CD14-positive monocyte (primary cell): ENCODE results near the gene ITGA5. TPM values are rescaled to one million over a fixed set of nuclear protein-coding genes. Genes with fewer than 3 reads are reported as not detected.

Experiments used
- DNase-seq, 3 donors: peaks; one replicate each; pipeline ENCODE4 v3.0.0-alpha.2; 2011 to 2022
- H2AFZ ChIP-seq: 2 replicates; pipeline ENCODE4 v1.6.0; 2012; ENCODE audit warnings: mild to moderate bottlenecking, low read depth, low read length, inconsistent platforms; ENCODE audit not compliant: insufficient read depth, poor library complexity, severe bottlenecking
- H3K27ac ChIP-seq, 2 donors: 1 replicate in 1 of 2; 2 replicates in 1 of 2; pipeline ENCODE4 v1.5.1; 2012 to 2013; ENCODE audit warnings: low read length in 2 of 2, control low read depth in 1 of 2, inconsistent platforms in 1 of 2, low read depth in 1 of 2, mild to moderate bottlenecking in 1 of 2
- H3K27me3 ChIP-seq, 2 donors: one replicate each; pipeline versions ENCODE4 v1.6.0 to v1.6.1; 2011 to 2013; ENCODE audit warnings: low read length in 2 of 2; ENCODE audit not compliant: control insufficient read depth in 2 of 2, insufficient read depth in 2 of 2
- H3K36me3 ChIP-seq, 2 donors: replicated peaks in 1 of 2; 1 replicate in 1 of 2; 2 replicates in 1 of 2; pipeline versions ENCODE4 v1.5.1 to v1.6.1; 2012 to 2013; ENCODE audit warnings: low read length in 2 of 2, control low read depth in 1 of 2, inconsistent platforms in 1 of 2, mild to moderate bottlenecking in 1 of 2; ENCODE audit not compliant: insufficient read depth in 2 of 2, control insufficient read depth in 1 of 2
- H3K4me1 ChIP-seq, 2 donors: 1 replicate in 1 of 2; 2 replicates in 1 of 2; pipeline versions ENCODE4 v1.5.1 to v1.6.1; 2012 to 2013; ENCODE audit warnings: low read length in 2 of 2, control low read depth in 1 of 2, inconsistent platforms in 1 of 2, mild to moderate bottlenecking in 1 of 2, moderate library complexity in 1 of 2; ENCODE audit not compliant: insufficient read depth in 2 of 2, control insufficient read depth in 1 of 2
- H3K4me2 ChIP-seq: replicated peaks from 2 replicates; pipeline ENCODE3; 2012; ENCODE audit warnings: low read length, moderate library complexity, mild to moderate bottlenecking; ENCODE audit not compliant: poor library complexity, severe bottlenecking; ENCODE audit errors: extremely low read depth
- H3K4me3 ChIP-seq, 3 experiments: fragments of 200-600 bp in 1 of 3; sonication (generic) in 1 of 3; replicated peaks in 1 of 3; 1 replicate in 2 of 3; 2 replicates in 1 of 3; pipeline ENCODE4 v1.5.1; 2011 to 2013; ENCODE audit warnings: low read length in 3 of 3, mild to moderate bottlenecking in 3 of 3, control low read depth in 2 of 3, low read depth in 2 of 3, inconsistent platforms in 1 of 3, moderate library complexity in 1 of 3
- H3K79me2 ChIP-seq: 2 replicates; pipeline ENCODE4 v1.6.0; 2012; ENCODE audit warnings: mild to moderate bottlenecking, control low read depth, inconsistent platforms, low read length, moderate library complexity; ENCODE audit not compliant: insufficient read depth
- H3K9ac ChIP-seq: 2 replicates; pipeline ENCODE4 v1.6.0; 2017; ENCODE audit warnings: low read length, mild to moderate bottlenecking; ENCODE audit not compliant: insufficient read depth, poor library complexity, severe bottlenecking
- H3K9me3 ChIP-seq, 2 donors: replicated peaks in 1 of 2; 1 replicate in 1 of 2; 2 replicates in 1 of 2; pipeline versions ENCODE4 v1.5.1 to v1.6.1; 2012 to 2013; ENCODE audit warnings: low read length in 2 of 2, control low read depth in 1 of 2; ENCODE audit not compliant: control insufficient read depth in 1 of 2, insufficient read depth in 1 of 2
- H4K20me1 ChIP-seq: 2 replicates; pipeline ENCODE4 v1.6.0; 2012; ENCODE audit warnings: mild to moderate bottlenecking, low read length, control low read depth, moderate library complexity; ENCODE audit not compliant: insufficient read depth
- H3K27ac Mint-ChIP-seq, 7 donors: one replicate each; pipeline ENCODE4 v1.8.0; 2020; ENCODE audit warnings: mild to moderate bottlenecking in 7 of 7, mixed read lengths in 7 of 7, moderate library complexity in 6 of 7, inconsistent platforms in 2 of 7
- H3K27me3 Mint-ChIP-seq, 3 donors: one replicate each; pipeline ENCODE4 v1.8.0; 2021 to 2022; ENCODE audit warnings: low read depth in 3 of 3, mild to moderate bottlenecking in 3 of 3, mixed read lengths in 3 of 3, moderate library complexity in 3 of 3, inconsistent platforms in 1 of 3
- H3K36me3 Mint-ChIP-seq, 2 donors: one replicate each; pipeline ENCODE4 v1.8.0; 2020; ENCODE audit warnings: mixed read lengths in 2 of 2, inconsistent platforms in 1 of 2, mild to moderate bottlenecking in 1 of 2
- H3K4me1 Mint-ChIP-seq: one replicate; pipeline ENCODE4 v1.8.0; 2020; ENCODE audit warnings: mild to moderate bottlenecking, mixed read lengths
- H3K4me3 Mint-ChIP-seq, 2 donors: one replicate each; pipeline ENCODE4 v1.8.0; 2020; ENCODE audit warnings: mild to moderate bottlenecking in 2 of 2, mixed read lengths in 2 of 2, moderate library complexity in 1 of 2
- H3K9me3 Mint-ChIP-seq, 7 donors: one replicate each; pipeline ENCODE4 v1.8.0; 2020 to 2022; ENCODE audit warnings: mixed read lengths in 7 of 7, mild to moderate bottlenecking in 6 of 7, moderate library complexity in 6 of 7, inconsistent platforms in 2 of 7
- CTCF ChIP-seq: fragments of 200-600 bp; IDR thresholded peaks from one replicate; pipeline ENCODE4 v1.8.0; 2022; ENCODE audit warnings: antibody characterized with exemption, mild to moderate bottlenecking
- WGBS: methylation state at CpG from one replicate; pipeline ENCODE4 v1.1.5; 2013; ENCODE audit warnings: missing lambda C conversion rate; ENCODE audit not compliant: insufficient coverage; 5-methylcytosine and 5-hydroxymethylcytosine counted together
- intact Hi-C, 2 donors: fragments of 100-400 bp; cut with micrococcal nuclease; formaldehyde crosslinking; loops; one replicate each; pipeline versions ENCODE4 v1.15.0 to v1.15.1; 2023
- polyA plus RNA-seq, 3 donors: library from polyadenylated mRNA; depleted of rRNA in 1 of 3; unstranded in 2 of 3; stranded (reverse) in 1 of 3; fragments of 300-500 nt in 2 of 3; fragments of >200 nt in 1 of 3; fragmentation: Illumina TruSeq in 2 of 3; gene quantifications; 1 replicate in 2 of 3; 2 replicates in 1 of 3; pipeline ENCODE4 v1.2.3, GENCODE V29; 2012 to 2021

The ITGA5 gene
- polyA plus RNA-seq, 3 donors = 85.5 to 142 (median 99.4) TPM

DNA sequence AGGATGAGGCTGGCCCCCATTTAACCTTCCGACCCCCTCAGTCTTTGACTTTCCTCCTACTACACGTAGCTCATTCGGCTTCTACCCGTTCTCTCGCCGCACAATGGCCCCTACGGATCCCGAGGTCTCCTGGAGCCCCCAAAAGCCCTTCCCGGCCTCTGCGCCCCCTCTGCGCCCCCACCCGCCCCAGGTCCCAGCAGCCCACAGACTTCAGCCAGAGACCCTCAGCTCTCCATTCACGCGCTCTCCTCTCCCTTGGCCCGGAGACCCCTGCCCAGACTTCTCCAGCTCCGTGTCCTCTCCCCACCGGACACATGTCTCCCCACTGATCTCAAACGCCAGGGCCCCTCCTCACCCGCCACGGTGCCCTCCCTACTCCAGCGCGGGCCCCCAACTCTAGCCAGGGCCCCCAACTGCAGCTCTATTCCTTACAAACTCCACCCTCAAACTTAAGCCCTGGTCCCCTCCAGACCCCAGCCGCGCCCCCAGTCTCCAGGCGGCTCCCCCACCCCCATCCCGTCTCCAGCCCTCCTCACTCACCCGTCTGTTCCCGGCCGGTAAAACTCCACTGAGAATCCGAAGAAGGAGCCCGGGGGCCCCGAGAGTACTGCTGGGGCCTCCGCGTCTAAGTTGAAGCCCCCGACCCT lies 502 bp downstream of the ITGA5 start:
- intact Hi-C loops = no loop called here
- peaks cover 59% of the 10 kb centered on the region for H3K79me2 ChIP-seq
- peak overlapping the region; percentile 97 for H3K9ac ChIP-seq
- Mint-ChIP-seq H3K4me3 (peak overlapping the region; percentile 100), H3K27me3 (peaks cover 2 to 5% (median 2%) of the 10 kb centered on the region in 3 donors), H3K27ac (peak overlapping the region; percentile 88 to 99 (median 99)), H3K9me3 (peaks cover 0 to 3% (median 0%) of the 10 kb centered on the region in 7 donors), H3K4me1 (peaks cover 76% of the 10 kb centered on the region), H3K36me3 (peaks cover 10 to 11% of the 10 kb centered on the region in 2 donors)
- H3K9me3 ChIP-seq = no peaks in the 10 kb centered on the region
- WGBS = under 1% methylated on average over 33 of the region's 35 CpGs
- peak overlapping the region; percentile 97 for H3K4me2 ChIP-seq
- TF ChIP-seq CTCF = no peak
- H3K27me3 ChIP-seq = no peaks in the 10 kb centered on the region
- peak overlapping the region; percentile 80 to 98 (median 95) for H3K4me3 ChIP-seq
- peaks cover 35% of the 10 kb centered on the region for H4K20me1 ChIP-seq
- DNase-seq = no peak
- peak overlapping the region; percentile 72 to 99 for H3K27ac ChIP-seq
- H3K4me1 ChIP-seq = peaks cover 57 to 77% of the 10 kb centered on the region in 2 donors
- peak overlapping the region; percentile 84 for H2AFZ ChIP-seq
- H3K36me3 ChIP-seq = no peaks in the 10 kb centered on the region

DNA sequence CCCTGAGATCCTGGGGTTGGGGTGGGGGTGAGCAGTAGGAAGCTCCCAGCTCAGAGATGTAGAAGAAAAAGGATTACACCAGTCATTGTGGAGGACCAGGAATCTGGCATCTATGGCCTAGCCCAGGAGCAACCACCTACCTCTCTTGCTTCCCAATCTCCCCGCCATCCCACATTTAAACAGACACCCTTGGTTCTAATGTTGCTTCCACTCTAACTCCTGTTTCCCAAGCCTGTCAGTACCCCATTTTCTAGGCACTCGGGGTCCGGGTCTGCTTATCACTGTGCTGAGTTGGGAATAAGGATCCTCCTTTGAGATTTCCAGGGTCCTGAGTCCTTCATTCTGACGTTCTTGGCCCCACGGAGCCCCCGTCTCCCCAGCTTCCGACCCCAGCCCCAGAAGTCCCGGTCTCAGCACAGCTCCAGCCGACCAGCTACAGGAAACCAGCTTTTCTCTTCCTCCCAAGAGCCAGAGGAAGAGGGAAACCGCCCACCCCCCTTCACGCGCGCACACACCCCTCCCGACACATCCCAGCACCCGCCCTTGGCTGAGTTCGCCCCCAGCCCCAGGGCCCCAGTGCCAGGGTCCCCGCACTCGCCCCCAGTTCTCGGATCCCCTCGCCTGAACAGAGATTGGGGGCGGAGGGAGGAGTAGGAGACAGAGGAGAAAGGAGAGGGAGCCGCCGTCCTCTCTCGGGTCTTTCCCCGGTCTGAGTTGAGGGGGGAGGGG lies 1.2 kb downstream of the ITGA5 start:
- peak overlapping the region; percentile 97 for H3K4me2 ChIP-seq
- no peaks in the 10 kb centered on the region for H3K36me3 ChIP-seq
- peaks cover 12 to 14% of the 10 kb centered on the region in 2 donors for H3K36me3 Mint-ChIP-seq
- WGBS = 0% methylated on average over 5 of the region's 25 CpGs
- H3K27me3 Mint-ChIP-seq = peaks cover 2 to 5% (median 2%) of the 10 kb centered on the region in 3 donors
- H3K4me1 ChIP-seq = peaks cover 59 to 77% of the 10 kb centered on the region in 2 donors
- peak overlapping the region; percentile 97 for H3K9ac ChIP-seq
- H3K9me3 ChIP-seq = no peaks in the 10 kb centered on the region
- H3K9me3 Mint-ChIP-seq = peaks cover 0 to 3% (median 0%) of the 10 kb centered on the region in 7 donors
- TF ChIP-seq CTCF = no peak
- peak in 1 of 3 donors; percentile 34 for DNase-seq
- intact Hi-C loops = no loop called here
- peaks cover 66% of the 10 kb centered on the region for H3K79me2 ChIP-seq
- peak overlapping the region; percentile 80 to 98 (median 95) for H3K4me3 ChIP-seq
- peak overlapping the region; percentile 88 to 99 (median 99) for H3K27ac Mint-ChIP-seq
- no peaks in the 10 kb centered on the region for H3K27me3 ChIP-seq
- H3K4me1 Mint-ChIP-seq = peaks cover 76% of the 10 kb centered on the region
- H4K20me1 ChIP-seq = peaks cover 36% of the 10 kb centered on the region
- peak overlapping the region; percentile 72 to 99 for H3K27ac ChIP-seq
- H3K4me3 Mint-ChIP-seq = peak overlapping the region; percentile 100
- H2AFZ ChIP-seq = peak overlapping the region; percentile 36
